Measurements from ENCODE around the gene KITLG. TPM values are rescaled to one million over a fixed set of nuclear protein-coding genes. Genes with fewer than 3 reads are reported as not detected.

KITLG gene
- total RNA-seq, 1 donor from 2014 or later, result 0.39 TPM

DNA sequence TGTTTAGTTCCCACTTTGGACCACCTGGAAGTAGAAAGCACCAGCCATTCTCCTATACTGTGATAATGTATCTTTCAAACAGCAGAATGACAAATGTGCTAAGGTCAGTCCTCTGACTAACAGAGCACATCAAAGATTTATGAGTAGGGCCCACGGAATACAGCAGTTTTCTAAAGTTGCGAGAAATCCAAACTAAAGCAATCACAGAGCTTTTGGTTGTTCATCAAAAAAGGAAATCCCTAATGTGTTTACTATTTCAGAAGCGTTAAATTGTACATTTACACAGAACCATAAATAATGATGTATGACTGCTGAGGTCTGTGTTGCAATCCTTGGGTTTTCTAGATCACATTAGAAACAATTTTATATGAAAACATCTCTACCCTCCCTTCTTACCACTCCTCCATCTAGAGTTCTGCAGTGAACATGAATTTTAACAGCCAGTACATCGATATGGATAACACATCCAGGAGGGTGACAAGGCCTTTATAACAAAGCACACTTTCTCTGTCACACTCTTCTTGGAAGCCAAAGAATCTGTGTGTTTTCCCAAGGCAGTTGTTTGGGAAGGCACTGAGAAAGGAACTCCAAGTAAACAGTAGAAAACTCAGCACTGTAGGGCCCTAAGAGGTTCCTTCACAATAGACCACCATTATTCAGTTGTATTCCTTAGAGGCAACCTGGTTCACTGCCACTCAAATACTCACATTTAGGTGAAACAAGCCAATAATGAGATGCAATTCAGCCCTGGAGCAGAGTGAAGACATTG lies 7.3 kb downstream of the KITLG start:
- no peaks in the 10 kb centered on the region for H3K4me1 Mint-ChIP-seq (ENCODE audit: low read depth)
- H3K27me3 Mint-ChIP-seq (ENCODE audit: low read depth), result peaks cover 12% of the 10 kb centered on the region
- H3K4me3 Mint-ChIP-seq (ENCODE audit: low read depth), result no peak overlapping the region
- intact Hi-C loops (cut with micrococcal nuclease), result loop anchor here (10.0 kb wide), 1 partner anchor 418 kb away; no protein-coding TSS in a partner anchor
- no peak for DNase-seq (ENCODE audit: low spot score)
- H3K36me3 Mint-ChIP-seq (ENCODE audit: low read depth), result no peaks in the 10 kb centered on the region
- H3K9me3 Mint-ChIP-seq, result no peaks in the 10 kb centered on the region
- H3K27ac Mint-ChIP-seq, result no peak overlapping the region

GRCh38 chr12:88571543-88571942 lies 8.7 kb downstream of the KITLG start:
- DNase-seq (ENCODE audit: low spot score), result no peak
- Mint-ChIP-seq H3K9me3 (no peaks in the 10 kb centered on the region), H3K4me3 (ENCODE audit: low read depth) (no peak overlapping the region), H3K27me3 (ENCODE audit: low read depth) (peaks cover 4% of the 10 kb centered on the region), H3K27ac (no peak overlapping the region), H3K36me3 (ENCODE audit: low read depth) (no peaks in the 10 kb centered on the region), H3K4me1 (ENCODE audit: low read depth) (no peaks in the 10 kb centered on the region)
- intact Hi-C loops (cut with micrococcal nuclease), result loop anchor here (10.0 kb wide), 1 partner anchor 417 kb away; no protein-coding TSS in a partner anchor

DNA sequence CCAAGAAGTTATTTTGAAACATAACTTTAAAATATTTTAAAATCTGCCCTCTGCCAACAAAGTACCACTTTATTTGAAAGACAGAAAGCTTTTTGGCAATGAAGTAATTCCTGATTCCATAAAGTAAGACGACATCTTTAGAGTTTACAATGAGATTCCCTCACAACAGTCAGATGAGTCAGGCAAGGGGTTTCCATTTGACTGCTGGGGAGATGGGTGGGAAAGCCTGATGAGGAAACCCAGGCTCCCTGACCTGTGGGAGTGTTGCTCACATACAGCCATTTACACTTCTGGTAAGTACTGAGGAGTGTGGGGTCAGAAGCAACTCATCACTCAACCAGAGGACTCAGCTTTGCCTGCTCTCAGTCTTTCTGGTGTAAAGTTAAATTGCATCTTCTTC lies 10.2 kb downstream of the KITLG start:
- Mint-ChIP-seq H3K4me3 (ENCODE audit: low read depth) (no peak overlapping the region), H3K36me3 (ENCODE audit: low read depth) (no peaks in the 10 kb centered on the region), H3K27ac (no peak overlapping the region), H3K27me3 (ENCODE audit: low read depth) (peaks cover 3% of the 10 kb centered on the region), H3K9me3 (no peaks in the 10 kb centered on the region), H3K4me1 (ENCODE audit: low read depth) (no peaks in the 10 kb centered on the region)
- intact Hi-C loops (cut with micrococcal nuclease), result loop anchor here (10.0 kb wide), 1 partner anchor 415 kb away; no protein-coding TSS in a partner anchor
- DNase-seq (ENCODE audit: low spot score), result no peak

GRCh38 chr12:88566430-88566829 lies 13.8 kb downstream of the KITLG start:
- H3K36me3 Mint-ChIP-seq (ENCODE audit: low read depth), result no peaks in the 10 kb centered on the region
- no peak overlapping the region for H3K27ac Mint-ChIP-seq
- H3K4me1 Mint-ChIP-seq (ENCODE audit: low read depth), result no peaks in the 10 kb centered on the region
- H3K4me3 Mint-ChIP-seq (ENCODE audit: low read depth), result no peak overlapping the region
- no peaks in the 10 kb centered on the region for H3K27me3 Mint-ChIP-seq (ENCODE audit: low read depth)
- intact Hi-C loops (cut with micrococcal nuclease), result no loop called here
- no peak for DNase-seq (ENCODE audit: low spot score)
- H3K9me3 Mint-ChIP-seq, result no peaks in the 10 kb centered on the region

GRCh38 chr12:88562846-88563582 lies 17.3 kb downstream of the KITLG start:
- Mint-ChIP-seq H3K4me3 (ENCODE audit: low read depth) (no peak overlapping the region), H3K27me3 (ENCODE audit: low read depth) (no peaks in the 10 kb centered on the region), H3K27ac (no peak overlapping the region), H3K4me1 (ENCODE audit: low read depth) (no peaks in the 10 kb centered on the region), H3K36me3 (ENCODE audit: low read depth) (no peaks in the 10 kb centered on the region), H3K9me3 (no peaks in the 10 kb centered on the region)
- no peak for DNase-seq (ENCODE audit: low spot score)
- intact Hi-C loops (cut with micrococcal nuclease), result no loop called here

DNA sequence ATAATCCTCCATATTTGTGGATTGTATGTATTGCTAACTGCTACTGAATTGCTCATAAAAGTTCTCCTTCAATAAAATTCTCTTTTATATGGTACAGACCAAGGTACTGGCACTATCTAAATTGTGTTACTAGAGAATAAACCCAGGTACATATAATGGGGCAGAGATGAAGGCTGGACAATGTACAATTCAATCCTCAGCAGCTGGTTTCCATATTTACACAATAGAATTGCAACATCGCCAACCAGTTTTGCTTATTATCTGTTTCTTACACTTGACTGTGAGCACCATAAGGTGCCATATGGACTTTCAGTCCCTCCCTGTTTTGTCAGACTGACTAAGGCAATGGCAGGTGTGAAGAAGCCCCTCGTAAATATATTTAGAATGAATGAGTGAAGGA lies 18.1 kb downstream of the KITLG start:
- Mint-ChIP-seq H3K27ac (no peak overlapping the region), H3K4me1 (ENCODE audit: low read depth) (no peaks in the 10 kb centered on the region)
- no peak for DNase-seq (ENCODE audit: low spot score)

DNA sequence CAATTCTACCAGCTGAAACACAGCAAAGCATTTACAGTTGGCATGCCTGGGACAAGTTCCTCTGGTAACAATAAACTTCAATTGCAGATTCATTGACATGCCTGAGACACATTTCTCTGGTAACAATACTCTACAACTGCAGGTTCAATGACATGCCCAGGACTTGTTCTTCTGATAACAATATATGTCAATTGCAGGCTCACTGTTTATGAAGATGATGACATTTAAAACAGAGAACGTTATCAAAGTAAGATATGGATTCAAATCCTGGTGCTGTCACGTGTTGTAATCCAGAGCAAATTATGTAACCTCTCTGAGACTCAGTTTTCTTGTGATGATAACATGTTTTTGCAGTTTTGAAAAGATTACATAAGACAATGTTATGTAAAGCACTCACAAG lies 20.5 kb downstream of the KITLG start:
- H3K4me3 Mint-ChIP-seq (ENCODE audit: low read depth), result no peak overlapping the region
- DNase-seq (ENCODE audit: low spot score), result no peak
- H3K36me3 Mint-ChIP-seq (ENCODE audit: low read depth), result no peaks in the 10 kb centered on the region
- intact Hi-C loops (cut with micrococcal nuclease), result no loop called here
- no peaks in the 10 kb centered on the region for H3K27me3 Mint-ChIP-seq (ENCODE audit: low read depth)
- no peak overlapping the region for H3K27ac Mint-ChIP-seq
- no peaks in the 10 kb centered on the region for H3K4me1 Mint-ChIP-seq (ENCODE audit: low read depth)
- no peaks in the 10 kb centered on the region for H3K9me3 Mint-ChIP-seq

More for the DNA sequence above, 18.1 kb downstream of the KITLG start:
- Mint-ChIP-seq H3K4me3 (ENCODE audit: low read depth) (no peak overlapping the region), H3K9me3 (no peaks in the 10 kb centered on the region), H3K27me3 (ENCODE audit: low read depth) (no peaks in the 10 kb centered on the region), H3K36me3 (ENCODE audit: low read depth) (no peaks in the 10 kb centered on the region)
- intact Hi-C loops (cut with micrococcal nuclease), result no loop called here

DNA sequence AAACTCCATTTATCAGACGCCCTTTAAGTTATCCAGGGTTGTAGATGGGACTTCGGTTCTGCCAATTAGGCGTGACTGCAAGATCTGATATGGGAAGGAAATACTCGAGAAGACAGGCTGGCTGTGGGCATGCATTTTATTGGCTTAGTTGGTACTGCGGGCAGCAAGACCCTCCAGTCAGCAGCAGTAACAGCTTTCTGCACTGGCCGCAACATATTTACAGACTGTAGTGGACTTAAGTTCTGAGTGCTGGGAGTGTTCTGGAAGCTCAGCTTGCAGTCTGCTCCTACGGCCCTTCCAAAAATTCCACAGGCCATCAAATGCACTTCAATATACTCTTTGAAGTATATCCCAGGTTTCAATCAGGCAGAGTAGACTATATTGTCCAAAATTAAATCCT lies 21.1 kb downstream of the KITLG start:
- no peaks in the 10 kb centered on the region for H3K36me3 Mint-ChIP-seq (ENCODE audit: low read depth)
- H3K9me3 Mint-ChIP-seq, result no peaks in the 10 kb centered on the region
- no peaks in the 10 kb centered on the region for H3K4me1 Mint-ChIP-seq (ENCODE audit: low read depth)
- intact Hi-C loops (cut with micrococcal nuclease), result no loop called here
- no peak overlapping the region for H3K27ac Mint-ChIP-seq
- no peak overlapping the region for H3K4me3 Mint-ChIP-seq (ENCODE audit: low read depth)
- DNase-seq (ENCODE audit: low spot score), result no peak
- no peaks in the 10 kb centered on the region for H3K27me3 Mint-ChIP-seq (ENCODE audit: low read depth)

DNA sequence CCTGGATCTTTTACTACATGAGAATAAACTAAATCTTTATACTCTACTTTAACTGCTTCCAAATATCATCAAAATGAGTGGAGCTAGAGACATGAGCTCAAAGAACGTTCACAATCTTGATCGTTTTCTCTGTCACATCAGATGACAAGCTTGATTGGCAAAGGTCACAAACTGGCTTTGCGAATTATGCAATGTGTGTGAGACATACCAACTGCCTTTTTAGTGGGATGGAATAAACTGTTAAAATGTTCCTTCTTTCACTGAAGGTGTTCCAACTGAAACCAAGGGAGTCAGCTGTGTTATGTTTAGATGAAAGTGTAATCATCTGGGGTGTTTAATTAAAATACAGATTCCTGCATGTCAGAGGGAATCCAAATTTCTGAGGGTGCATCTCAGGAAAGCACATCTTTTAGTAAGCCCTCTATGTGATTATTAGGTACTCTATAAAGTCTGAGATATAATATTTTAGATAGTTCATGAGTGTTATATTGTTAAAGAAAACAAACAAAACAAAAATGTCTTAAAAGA lies 21.9 kb downstream of the KITLG start:
- H3K36me3 Mint-ChIP-seq (ENCODE audit: low read depth), result no peaks in the 10 kb centered on the region
- intact Hi-C loops (cut with micrococcal nuclease), result no loop called here
- no peak overlapping the region for H3K4me3 Mint-ChIP-seq (ENCODE audit: low read depth)
- H3K9me3 Mint-ChIP-seq, result no peaks in the 10 kb centered on the region
- H3K27ac Mint-ChIP-seq, result no peak overlapping the region
- no peaks in the 10 kb centered on the region for H3K27me3 Mint-ChIP-seq (ENCODE audit: low read depth)
- H3K4me1 Mint-ChIP-seq (ENCODE audit: low read depth), result no peaks in the 10 kb centered on the region
- no peak for DNase-seq (ENCODE audit: low spot score)

DNA sequence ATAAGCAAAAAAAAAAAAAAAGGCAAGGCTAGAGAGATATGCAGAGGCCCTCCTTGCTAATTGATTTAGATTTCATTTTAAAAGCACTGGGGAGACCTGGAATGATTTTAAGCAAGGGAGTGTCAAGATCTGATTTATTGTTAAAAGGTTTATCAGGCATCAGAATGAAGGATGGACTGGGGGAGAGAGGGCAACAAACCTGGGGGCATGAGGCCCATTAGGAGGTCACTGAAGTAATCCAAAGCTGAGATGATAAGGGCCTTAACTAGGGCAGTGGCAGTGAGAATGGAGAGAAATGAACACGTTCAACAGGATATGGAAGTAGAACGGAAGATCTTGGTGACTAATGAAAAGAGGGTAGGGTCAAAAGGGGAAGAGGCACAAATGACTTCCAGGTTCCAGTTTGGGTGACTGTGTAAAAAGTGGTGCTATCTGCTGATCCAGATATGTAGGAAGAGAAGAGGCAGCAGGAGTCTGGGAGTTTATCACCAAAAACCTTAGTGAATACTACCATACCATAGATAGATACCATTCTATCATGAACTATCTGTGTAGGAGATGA lies 24.0 kb downstream of the KITLG start:
- H3K36me3 Mint-ChIP-seq (ENCODE audit: low read depth), result no peaks in the 10 kb centered on the region
- no peaks in the 10 kb centered on the region for H3K4me1 Mint-ChIP-seq (ENCODE audit: low read depth)
- no peak overlapping the region for H3K4me3 Mint-ChIP-seq (ENCODE audit: low read depth)
- H3K9me3 Mint-ChIP-seq, result no peaks in the 10 kb centered on the region
- no peak overlapping the region for H3K27ac Mint-ChIP-seq
- DNase-seq (ENCODE audit: low spot score), result no peak
- intact Hi-C loops (cut with micrococcal nuclease), result no loop called here
- H3K27me3 Mint-ChIP-seq (ENCODE audit: low read depth), result peaks cover 4% of the 10 kb centered on the region

DNA sequence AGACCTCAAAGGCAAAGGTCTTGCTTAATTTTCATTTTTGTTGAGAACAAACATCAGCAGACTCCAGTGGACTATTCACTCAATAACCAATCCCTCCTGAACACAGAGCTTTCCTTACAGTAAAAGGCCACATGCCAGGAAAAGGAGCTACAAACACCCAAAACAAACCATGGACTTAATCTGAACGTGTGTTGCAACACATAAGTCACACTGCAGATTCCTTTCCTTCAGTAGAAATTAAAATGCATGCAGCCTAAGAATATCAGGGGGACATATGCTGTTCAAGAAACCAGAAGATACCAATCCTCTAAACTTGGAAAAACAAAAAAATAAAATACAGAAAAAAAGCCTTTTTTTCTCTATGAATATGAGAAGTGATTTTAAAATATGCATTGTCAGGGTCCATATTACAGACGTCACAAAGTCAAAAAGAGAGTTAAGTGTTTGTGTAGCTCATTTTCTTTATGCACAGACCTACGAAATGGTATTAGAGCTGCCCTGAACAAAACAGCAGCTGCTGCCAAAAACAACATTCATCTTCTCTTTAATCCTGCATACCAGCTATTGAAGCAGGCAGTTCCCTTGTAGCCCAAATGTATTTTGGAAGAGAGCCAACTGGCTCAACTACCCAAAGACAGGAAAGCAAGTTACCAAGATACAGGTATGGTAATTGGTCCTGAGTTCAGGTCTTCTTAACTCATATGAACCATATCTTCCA lies 26.2 kb downstream of the KITLG start:
- H3K27me3 Mint-ChIP-seq (ENCODE audit: low read depth), result peaks cover 4% of the 10 kb centered on the region
- no peaks in the 10 kb centered on the region for H3K36me3 Mint-ChIP-seq (ENCODE audit: low read depth)
- no peak overlapping the region for H3K4me3 Mint-ChIP-seq (ENCODE audit: low read depth)

GRCh38 chr12:88552610-88553079 lies 27.6 kb downstream of the KITLG start:
- H3K4me3 Mint-ChIP-seq (ENCODE audit: low read depth), result no peak overlapping the region
- H3K27me3 Mint-ChIP-seq (ENCODE audit: low read depth), result peaks cover 4% of the 10 kb centered on the region
- no peaks in the 10 kb centered on the region for H3K9me3 Mint-ChIP-seq
- no peak for DNase-seq (ENCODE audit: low spot score)
- H3K27ac Mint-ChIP-seq, result no peak overlapping the region
- no peaks in the 10 kb centered on the region for H3K4me1 Mint-ChIP-seq (ENCODE audit: low read depth)
- intact Hi-C loops (cut with micrococcal nuclease), result no loop called here
- no peaks in the 10 kb centered on the region for H3K36me3 Mint-ChIP-seq (ENCODE audit: low read depth)

More for the DNA sequence above, 26.2 kb downstream of the KITLG start:
- intact Hi-C loops (cut with micrococcal nuclease), result no loop called here
- no peak for DNase-seq (ENCODE audit: low spot score)
- Mint-ChIP-seq H3K9me3 (no peaks in the 10 kb centered on the region), H3K4me1 (ENCODE audit: low read depth) (no peaks in the 10 kb centered on the region), H3K27ac (no peak overlapping the region)

Measured in activated T-helper 2 cell treated with anti-CD3 and anti-CD28 coated beads, Interferon-gamma antibody, Interleukin-2, Interleukin-4, amounts not matched to agents 10 μg/mL and 5 μg/mL and 100 μg/mL, durations not matched to agents 14 hours and 24 hours and 36 hours (primary cell).